Fibroblast of peridontal ligament (primary cell): ENCODE measurements around the gene DNAAF5.

ENCODE experiments used
- DNase-seq: peaks from one replicate; pipeline ENCODE4 v3.0.0-alpha.2; 2010; ENCODE audit errors: extremely low read depth

DNAAF5 gene

DNA sequence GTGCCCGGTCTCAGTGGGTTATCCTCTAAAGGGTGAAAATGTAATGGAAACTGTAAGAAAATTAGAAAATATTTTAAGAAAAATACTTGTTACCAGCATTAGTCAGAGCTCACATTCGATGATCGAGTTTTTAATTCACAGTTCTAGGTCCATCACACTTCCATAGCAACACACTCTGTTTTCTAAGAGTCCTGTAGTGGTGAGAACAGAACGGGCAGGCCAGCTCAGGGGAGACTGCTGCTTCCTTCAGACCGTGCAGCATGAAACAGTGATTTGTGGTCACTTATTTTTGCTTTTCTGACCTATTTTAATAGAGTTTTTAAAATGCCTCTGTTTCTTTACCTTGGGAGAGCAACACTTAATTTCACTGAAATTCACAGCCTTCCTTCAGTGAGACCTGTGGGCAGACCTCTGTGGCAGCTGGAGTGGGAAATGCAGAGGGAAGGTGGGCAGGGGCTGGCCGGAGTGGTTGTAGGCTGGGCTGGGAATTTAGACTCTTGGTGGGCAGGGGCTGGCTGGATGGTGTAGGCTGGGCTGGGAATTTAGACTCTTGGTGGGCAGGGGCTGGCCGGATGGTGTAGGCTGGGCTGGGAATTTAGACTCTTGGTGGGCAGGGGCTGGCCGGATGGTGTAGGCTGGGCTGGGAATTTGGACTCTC lies 107.2 kb downstream of the DNAAF5 start:
- DNase-seq: no peak

DNA sequence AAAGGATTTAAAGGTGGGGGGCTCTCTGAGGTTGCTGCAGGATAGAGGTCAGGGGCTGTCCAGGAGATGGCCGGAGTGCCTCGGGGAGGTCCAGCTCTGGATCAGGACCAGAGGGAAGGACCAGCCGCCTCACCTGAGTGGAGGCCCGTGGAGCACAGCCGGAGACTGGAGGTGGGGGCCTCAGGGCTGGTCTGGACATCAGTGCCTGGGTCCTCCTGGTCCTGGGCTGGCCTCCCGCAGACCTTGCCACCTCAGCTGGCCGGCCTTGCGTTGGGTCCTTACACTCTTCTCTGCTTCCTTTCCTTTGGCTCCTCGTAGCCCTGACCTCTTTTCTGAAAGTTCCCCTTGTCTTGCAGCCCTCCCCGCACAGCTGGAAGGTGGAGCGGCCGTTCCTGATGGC lies 107.8 kb downstream of the DNAAF5 start:
- DNase-seq: no peak

DNA sequence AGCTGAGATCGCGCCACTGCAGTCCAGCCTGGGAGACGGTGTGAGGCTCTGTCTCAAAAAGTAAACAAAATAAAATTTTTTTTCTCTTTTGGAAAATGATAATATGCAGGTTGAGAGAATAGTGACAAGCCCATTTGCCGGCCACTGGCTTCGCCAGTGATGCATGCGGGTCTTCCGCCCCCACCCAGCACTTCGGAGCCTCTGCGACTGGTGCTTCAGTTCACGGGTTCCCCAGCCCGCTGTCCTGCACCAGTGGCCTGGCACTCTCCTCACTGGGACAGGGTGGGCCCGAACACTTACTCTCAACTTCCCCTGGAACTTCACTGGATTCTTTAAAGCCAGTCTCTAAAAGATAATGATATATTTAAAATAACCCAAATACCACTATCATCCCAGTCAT lies 108.5 kb downstream of the DNAAF5 start:
- no peak for DNase-seq

DNA sequence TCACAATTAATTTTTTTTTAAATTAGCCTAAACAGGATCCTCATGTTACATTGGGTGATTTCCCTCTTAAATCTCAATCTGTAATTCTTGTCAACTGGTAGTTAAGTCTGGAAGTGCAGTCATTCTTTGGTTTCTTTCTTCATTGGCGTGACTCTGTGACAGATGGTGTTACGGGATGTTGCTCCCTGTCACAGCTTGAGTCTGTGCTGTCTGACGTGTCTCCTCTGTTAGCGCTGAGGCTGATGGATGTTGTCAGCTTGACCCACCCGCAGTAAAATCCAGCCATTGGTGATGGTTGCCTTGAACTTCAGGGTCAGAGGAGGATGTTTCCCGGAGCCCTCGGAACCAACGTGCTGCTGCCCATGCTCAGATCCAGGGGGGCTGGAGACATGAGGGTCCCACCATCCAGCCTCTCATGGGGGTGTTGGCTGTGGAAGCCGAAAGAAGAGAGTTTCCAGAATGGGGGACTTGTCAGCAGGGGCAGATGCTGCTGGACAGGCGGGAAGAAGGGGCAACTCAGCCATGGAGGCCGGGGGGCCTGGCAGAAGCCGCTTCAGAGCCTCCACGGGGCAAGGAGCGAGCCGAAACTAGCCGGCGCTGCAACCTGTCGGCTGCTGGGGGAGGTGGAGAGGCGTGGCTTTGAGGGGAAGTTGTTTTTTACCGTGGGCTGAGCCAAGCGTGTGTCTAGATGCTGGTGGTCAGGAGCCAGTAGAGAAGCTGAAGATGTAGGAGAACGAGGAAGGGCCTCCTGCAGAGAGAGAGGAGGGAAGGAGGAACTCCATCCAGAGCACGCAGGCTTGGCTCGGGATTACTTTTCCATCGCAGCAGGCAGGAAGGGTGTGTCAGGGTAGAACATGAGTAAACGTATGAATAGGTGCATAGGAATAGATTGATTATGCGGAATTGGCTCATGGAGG lies 109.2 kb downstream of the DNAAF5 start:
- DNase-seq: no peak
